K562 (cell line): ENCODE results near the gene KRTAP10-8.

Source experiments
- CTCF ChIP-seq, 3 experiments: IDR thresholded peaks in 2 of 3; conservative IDR thresholded peaks in 1 of 3; 2 replicates each; pipeline ENCODE4 v1.5.1; 2011 to 2012; ENCODE audit warnings: low read length in 3 of 3, mild to moderate bottlenecking in 3 of 3, control low read depth in 2 of 3, improper control_type of control experiment in 1 of 3, inconsistent platforms in 1 of 3, low read depth in 1 of 3, mixed read lengths in 1 of 3, moderate library complexity in 1 of 3; ENCODE audit not compliant: insufficient read depth in 2 of 3
- LARP7 ChIP-seq: fragments of 450-650 bp; IDR thresholded peaks from 2 replicates; pipeline ENCODE4 v1.6.1; 2016
- MXI1 ChIP-seq: IDR thresholded peaks from 2 replicates; pipeline ENCODE4 v1.6.1; 2011; ENCODE audit warnings: low read depth, mild to moderate bottlenecking, improper control_type of control experiment, low read length
- POLR2A ChIP-seq: fragments of 450-650 bp; conservative IDR thresholded peaks from 2 replicates; pipeline ENCODE4 v1.6.1; 2016
- POLR2AphosphoS5 ChIP-seq: IDR thresholded peaks from 2 replicates; pipeline ENCODE4 v1.6.1; 2011; ENCODE audit warnings: mild to moderate bottlenecking, low read depth, low read length, moderate library complexity; ENCODE audit not compliant: control insufficient read depth, insufficient read depth
- SREBF2 ChIP-seq: sonication (generic); formaldehyde crosslinking; IDR thresholded peaks from 2 replicates; pipeline ENCODE4 v1.4.0; 2020; ENCODE audit warnings: mild to moderate bottlenecking, missing genetic modification reagents
- ZNF274 ChIP-seq: IDR thresholded peaks from 2 replicates; pipeline ENCODE4 v1.6.1; 2011; ENCODE audit warnings: low read depth, mild to moderate bottlenecking, low read length, moderate library complexity, borderline replicate concordance

- TF ChIP-seq POLR2A (no peak), CTCF (IDR thresholded peaks at IDR 0.05 in 2 of 3, conservative IDR thresholded peaks at IDR 0.05 in 1 of 3; ENCODE audit: insufficient read depth in 2 of 3, low read depth in 1 of 3, low read length in 3 of 3) (no peak), ZNF274 (no peak), SREBF2 (CRISPR knock-in tag) (no peak), LARP7 (no peak), MXI1 (no peak), POLR2AphosphoS5 (no peak)
Observed at GRCh38 chr21:44613386-44614155, 1.7 kb downstream of the KRTAP10-8 start.
